Esophagus squamous epithelium (tissue), 5 donors: ENCODE data around the gene GPR42. TPM values are rescaled to one million over a fixed set of nuclear protein-coding genes. Genes with fewer than 3 reads are reported as not detected.

ENCODE experiments used
- DNase-seq: peaks from one replicate; lab custom pipeline; 2025; lab: John Stamatoyannopoulos, UW
- H3K27ac ChIP-seq, 4 donors: fragments of 200-600 bp; sonication (generic); one replicate each; pipeline ENCODE4 v1.5.1; 2016 to 2019; ENCODE audit warnings: mild to moderate bottlenecking in 1 of 4
- H3K27me3 ChIP-seq, 4 donors: fragments of 200-600 bp; sonication (generic); 1 replicate in 3 of 4; 2 replicates in 1 of 4; pipeline versions ENCODE4 v1.5.1 to v1.6.0; 2017 to 2021; ENCODE audit warnings: antibody characterized with exemption in 1 of 4
- H3K36me3 ChIP-seq, 3 donors: fragments of 200-600 bp; sonication (generic); one replicate each; pipeline ENCODE4 v1.5.1; 2016 to 2019
- H3K4me1 ChIP-seq, 3 donors: fragments of 200-600 bp; sonication (generic); one replicate each; pipeline ENCODE4 v1.5.1; 2017 to 2019
- H3K4me3 ChIP-seq, 4 donors: fragments of 200-600 bp; sonication (generic); 1 replicate in 3 of 4; 2 replicates in 1 of 4; pipeline ENCODE4 v1.5.1; 2016 to 2019; ENCODE audit warnings: mild to moderate bottlenecking in 2 of 4, moderate library complexity in 1 of 4
- H3K9me3 ChIP-seq, 3 donors: fragments of 200-600 bp; sonication (generic); one replicate each; pipeline ENCODE4 v1.5.1; 2016 to 2019
- CTCF ChIP-seq, 6 experiments: fragments of 450-650 bp in 4 of 6; fragments of 200-600 bp in 2 of 6; sonication (generic) in 2 of 6; IDR thresholded peaks; one replicate each; pipeline ENCODE4 v1.5.1; 2016 to 2019; ENCODE audit warnings: antibody characterized with exemption in 6 of 6, mild to moderate bottlenecking in 4 of 6, moderate library complexity in 4 of 6
- POLR2A ChIP-seq, 4 donors: fragments of 450-650 bp; IDR thresholded peaks; one replicate each; pipeline ENCODE4 v1.6.1; 2017; ENCODE audit warnings: antibody characterized with exemption in 4 of 4, mild to moderate bottlenecking in 4 of 4, moderate library complexity in 3 of 4
- WGBS, 2 donors: methylation state at CpG; one replicate each; pipeline ENCODE4 v1.1.5; 2018; 5-methylcytosine and 5-hydroxymethylcytosine counted together
- intact Hi-C: fragments of 100-400 bp; cut with DNase I; formaldehyde crosslinking; loops from one replicate; pipeline ENCODE4 v1.15.0; 2022
- total RNA-seq, 4 donors: library from RNA; depleted of rRNA; stranded (reverse); fragments of >200 nt; gene quantifications; one replicate each; pipeline ENCODE4 v1.1.0, GENCODE V29; 2016
- donor health status: DM: yes; HTN: yes; CAD: no.

The GPR42 gene
- total RNA-seq, 4 donors from 2014 or later: not detected

GRCh38 chr19:35346193-35347052, 24.4 kb upstream of the GPR42 start:
- no peak overlapping the region for H3K27ac ChIP-seq
- no peaks in the 10 kb centered on the region for H3K9me3 ChIP-seq
- no peaks in the 10 kb centered on the region for H3K36me3 ChIP-seq
- H3K4me1 ChIP-seq: peaks cover 0 to 5% (median 0%) of the 10 kb centered on the region in 3 donors
- no peak for TF ChIP-seq POLR2A (IDR thresholded peaks at IDR 0.05)
- no peak for TF ChIP-seq CTCF (IDR thresholded peaks at IDR 0.05)
- DNase-seq: no peak
- 42 to 58% methylated on average over 18 to 23 of the region's 28 CpGs for WGBS, 2 donors
- intact Hi-C loops: no loop called here
- no peak overlapping the region for H3K4me3 ChIP-seq
- peaks cover 0 to 47% (median 0%) of the 10 kb centered on the region in 4 donors for H3K27me3 ChIP-seq

- WGBS, 2 donors: 53 to 58% methylated on average over 17 to 18 of the region's 18 CpGs
Observed at GRCh38 chr19:35347171-35347929, 23.5 kb upstream of the GPR42 start, which contains the start of gene FFAR1. Gene FFAR1, plus strand, starts transcription at chr19:35347902. Its CDS starts 3,650 bp downstream, at chr19:35351552.

GRCh38 chr19:35347930-35348298, 23.0 kb upstream of the GPR42 start:
- peaks cover 0 to 9% (median 0%) of the 10 kb centered on the region in 3 donors for H3K4me1 ChIP-seq
- no peaks in the 10 kb centered on the region for H3K9me3 ChIP-seq
- WGBS, 2 donors: 59 to 63% methylated on average over 6 to 7 of the region's 7 CpGs
- no peak overlapping the region for H3K27ac ChIP-seq
- H3K4me3 ChIP-seq: no peak overlapping the region
- intact Hi-C loops: no loop called here
- no peak for TF ChIP-seq CTCF (IDR thresholded peaks at IDR 0.05)
- DNase-seq: no peak
- no peaks in the 10 kb centered on the region for H3K36me3 ChIP-seq
- H3K27me3 ChIP-seq: peaks cover 0 to 62% (median 0%) of the 10 kb centered on the region in 4 donors

More at GRCh38 chr19:35347171-35347929, 23.5 kb upstream of the GPR42 start, which contains the start of gene FFAR1:
- peaks cover 0 to 56% (median 0%) of the 10 kb centered on the region in 4 donors for H3K27me3 ChIP-seq
- no peaks in the 10 kb centered on the region for H3K9me3 ChIP-seq
- TF ChIP-seq CTCF (IDR thresholded peaks at IDR 0.05) (no peak), POLR2A (IDR thresholded peaks at IDR 0.05) (no peak)
- peaks cover 0 to 5% (median 0%) of the 10 kb centered on the region in 3 donors for H3K4me1 ChIP-seq
- no peaks in the 10 kb centered on the region for H3K36me3 ChIP-seq
- H3K27ac ChIP-seq: no peak within 1 kb of the TSS
- intact Hi-C loops: no loop called here
- no peak within 1 kb of the TSS for H3K4me3 ChIP-seq
- no peak for DNase-seq

GRCh38 chr19:35348911-35349611, 21.8 kb upstream of the GPR42 start:
- intact Hi-C loops: no loop called here
- H3K27ac ChIP-seq: no peak overlapping the region
- H3K4me3 ChIP-seq: no peak overlapping the region
- peaks cover 0 to 69% (median 0%) of the 10 kb centered on the region in 4 donors for H3K27me3 ChIP-seq
- TF ChIP-seq POLR2A (IDR thresholded peaks at IDR 0.05): no peak
- no peak for TF ChIP-seq CTCF (IDR thresholded peaks at IDR 0.05)
- H3K36me3 ChIP-seq: no peaks in the 10 kb centered on the region
- DNase-seq: no peak
- H3K9me3 ChIP-seq: no peaks in the 10 kb centered on the region
- 76 to 87% methylated on average over 13 to 18 of the region's 18 CpGs for WGBS, 2 donors
- peaks cover 0 to 11% (median 0%) of the 10 kb centered on the region in 3 donors for H3K4me1 ChIP-seq
